GM21717 (cell line): Measurements from ENCODE around the gene CAMK4.
"Not testable (repeated sequence)": the region's sequence is repeated elsewhere in the genome, so short reads cannot be mapped to it uniquely, and the experiment has no call there.

Experiments
- ATAC-seq: cut with Tn5 transposase; IDR thresholded peaks from one replicate; pipeline ENCODE4 v1.9.1; 2021; ENCODE audit warnings: mild to moderate bottlenecking, moderate library complexity; ENCODE audit not compliant: unreplicated experiment

Gene CAMK4

GRCh38 chr5:111302043-111302442, 77.9 kb downstream of the CAMK4 start:
- not testable (repeated sequence) for ATAC-seq

- ATAC-seq = no peak
These were observed 84.8 kb downstream of the CAMK4 start for GRCh38 chr5:111308951-111309350.

- ATAC-seq = no peak
These were observed 85.2 kb downstream of the CAMK4 start for GRCh38 chr5:111309384-111309783.

GRCh38 chr5:111310711-111311620, 86.8 kb downstream of the CAMK4 start:
- no peak for ATAC-seq

- no peak for ATAC-seq
These were observed 87.5 kb downstream of the CAMK4 start for GRCh38 chr5:111311666-111312065.

- ATAC-seq = peak; percentile 76
These were observed 89.0 kb downstream of the CAMK4 start for GRCh38 chr5:111313017-111313724.

- ATAC-seq = no peak
These were observed 96.8 kb downstream of the CAMK4 start for GRCh38 chr5:111320953-111321352.

- ATAC-seq = no peak
These were observed 97.2 kb downstream of the CAMK4 start for GRCh38 chr5:111321376-111321775.

- ATAC-seq = no peak
These were observed 102.4 kb downstream of the CAMK4 start for GRCh38 chr5:111326551-111326950.

- no peak for ATAC-seq
These were observed 112.9 kb downstream of the CAMK4 start for GRCh38 chr5:111337133-111337532.

- ATAC-seq = peak; percentile 77
These were observed 113.5 kb downstream of the CAMK4 start for GRCh38 chr5:111337688-111338087.

GRCh38 chr5:111345731-111346130, 121.5 kb downstream of the CAMK4 start:
- no peak for ATAC-seq

GRCh38 chr5:111347021-111347420, 122.8 kb downstream of the CAMK4 start:
- no peak for ATAC-seq

- no peak for ATAC-seq
These were observed 124.6 kb downstream of the CAMK4 start for GRCh38 chr5:111348661-111349329.

GRCh38 chr5:111349429-111349828, 125.2 kb downstream of the CAMK4 start:
- no peak for ATAC-seq

GRCh38 chr5:111353035-111353434, 128.9 kb downstream of the CAMK4 start:
- ATAC-seq = no peak

- ATAC-seq = not testable (repeated sequence)
These were observed 134.5 kb downstream of the CAMK4 start for GRCh38 chr5:111358726-111359125.

GRCh38 chr5:111360173-111360572, 136.0 kb downstream of the CAMK4 start:
- ATAC-seq = no peak

- ATAC-seq = no peak
These were observed 140.8 kb downstream of the CAMK4 start for GRCh38 chr5:111364992-111365391.

- no peak for ATAC-seq
These were observed 142.2 kb downstream of the CAMK4 start for GRCh38 chr5:111366388-111366787.

GRCh38 chr5:111367115-111367514, 142.9 kb downstream of the CAMK4 start:
- no peak for ATAC-seq
